ENCODE results near the gene SUGCT. TPM values are rescaled to one million over a fixed set of nuclear protein-coding genes. Genes with fewer than 3 reads are reported as not detected.

Gene SUGCT
- total RNA-seq, 4 donors from 2014 or later = 0.83 to 7.1 (median 3.2) TPM

- WGBS, 2 donors = 34 to 41% methylated on average over 3 of the region's 3 CpGs
- H3K27ac ChIP-seq = no peak overlapping the region
- intact Hi-C loops (cut with DNase I) = no loop called here
These were observed 572.0 kb downstream of the SUGCT start for GRCh38 chr7:40706829-40707228.

GRCh38 chr7:40709062-40709964 lies 574.5 kb downstream of the SUGCT start:
- Histone ChIP-seq H3K36me3 (no peaks in the 10 kb centered on the region), H3K27me3 (no peaks in the 10 kb centered on the region), H3K9me3 (no peaks in the 10 kb centered on the region), H3K4me1 (no peaks in the 10 kb centered on the region), H3K4me3 (no peak overlapping the region), H3K27ac (no peak overlapping the region)
- DNase-seq = no peak
- TF ChIP-seq CTCF (IDR thresholded peaks at IDR 0.05) = no peak
- no peak for TF ChIP-seq POLR2A (IDR thresholded peaks at IDR 0.05)
- intact Hi-C loops (cut with DNase I) = no loop called here
- 56 to 75% methylated on average over 5 to 6 of the region's 6 CpGs for WGBS, 2 donors

More at GRCh38 chr7:40706829-40707228, 572.0 kb downstream of the SUGCT start:
- Histone ChIP-seq H3K27me3 (no peaks in the 10 kb centered on the region), H3K4me1 (no peaks in the 10 kb centered on the region), H3K36me3 (no peaks in the 10 kb centered on the region), H3K9me3 (no peaks in the 10 kb centered on the region), H3K4me3 (no peak overlapping the region)
- TF ChIP-seq CTCF (IDR thresholded peaks at IDR 0.05) (no peak), POLR2A (IDR thresholded peaks at IDR 0.05) (no peak)
- no peak for DNase-seq

GRCh38 chr7:40711706-40712105 lies 576.9 kb downstream of the SUGCT start:
- H3K27ac ChIP-seq = no peak overlapping the region
- no peak for DNase-seq
- H3K9me3 ChIP-seq = no peaks in the 10 kb centered on the region
- TF ChIP-seq CTCF (IDR thresholded peaks at IDR 0.05) (no peak), POLR2A (IDR thresholded peaks at IDR 0.05) (no peak)
- H3K4me3 ChIP-seq = no peak overlapping the region
- H3K36me3 ChIP-seq = no peaks in the 10 kb centered on the region
- intact Hi-C loops (cut with DNase I) = no loop called here
- peaks cover 0 to 4% (median under 1%) of the 10 kb centered on the region in 3 donors for H3K4me1 ChIP-seq
- WGBS, 2 donors = 83 to 93% methylated on average over 4 to 6 of the region's 6 CpGs
- H3K27me3 ChIP-seq = no peaks in the 10 kb centered on the region

DNA sequence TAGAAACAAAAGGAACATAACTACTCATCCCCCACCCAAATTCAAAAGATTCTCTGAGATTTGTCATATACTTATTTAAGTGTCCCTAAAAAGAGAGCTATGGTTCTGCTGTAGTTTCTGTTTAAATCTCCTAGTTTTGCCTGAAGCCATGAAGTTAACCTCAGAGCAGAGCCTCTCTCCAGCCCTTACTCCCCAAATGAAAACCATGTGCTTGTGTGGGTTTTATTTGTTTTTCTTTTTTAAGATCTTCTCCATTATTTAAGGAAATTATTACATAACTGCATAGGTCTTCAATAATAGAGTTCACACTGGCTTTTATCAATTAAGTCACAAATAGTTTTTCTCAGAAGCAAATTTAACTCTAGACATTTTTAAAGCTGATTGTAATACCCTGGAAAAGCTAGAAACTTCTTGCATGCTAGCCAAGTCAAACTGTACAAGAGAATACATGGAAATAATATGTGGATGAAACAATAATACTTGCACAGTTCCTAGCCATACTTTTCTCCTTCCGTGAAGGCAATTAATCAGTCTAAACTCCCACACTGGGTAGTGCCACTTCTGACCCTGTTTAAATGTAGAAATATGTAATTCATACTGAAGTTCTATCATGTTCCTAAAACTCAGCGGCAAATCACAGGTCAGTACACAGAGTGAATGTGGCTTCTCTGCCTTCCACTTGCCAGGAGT lies 579.7 kb downstream of the SUGCT start:
- DNase-seq = no peak
- H3K36me3 ChIP-seq = no peaks in the 10 kb centered on the region
- H3K27ac ChIP-seq = no peak overlapping the region
- no peak overlapping the region for H3K4me3 ChIP-seq
- no peak for TF ChIP-seq CTCF (IDR thresholded peaks at IDR 0.05)
- peaks cover 0 to 8% (median 4%) of the 10 kb centered on the region in 3 donors for H3K4me1 ChIP-seq
- 52 to 60% methylated on average over 2 of the region's 2 CpGs for WGBS, 2 donors
- intact Hi-C loops (cut with DNase I) = no loop called here
- H3K27me3 ChIP-seq = no peaks in the 10 kb centered on the region
- no peaks in the 10 kb centered on the region for H3K9me3 ChIP-seq

GRCh38 chr7:40715053-40715430 lies 580.2 kb downstream of the SUGCT start:
- Histone ChIP-seq H3K27me3 (no peaks in the 10 kb centered on the region), H3K4me3 (no peak overlapping the region), H3K4me1 (peaks cover 0 to 8% (median 4%) of the 10 kb centered on the region in 3 donors), H3K9me3 (no peaks in the 10 kb centered on the region), H3K36me3 (no peaks in the 10 kb centered on the region), H3K27ac (no peak overlapping the region)
- intact Hi-C loops (cut with DNase I) = no loop called here
- DNase-seq = no peak
- 64 to 74% methylated on average over 3 of the region's 3 CpGs for WGBS, 2 donors
- TF ChIP-seq POLR2A (IDR thresholded peaks at IDR 0.05) (no peak), CTCF (IDR thresholded peaks at IDR 0.05) (no peak)
